SK-N-SH treated with all-trans-retinoic acid at 6 μM for 48 hours (cell line): ENCODE data around the gene CPN1.

Experiments
- ATAC-seq: fragments of 200-7000 bp; cut with Tn5 transposase; 3 replicates; pipeline ENCODE4 v1.9.1; 2020; ENCODE audit warnings: mild to moderate bottlenecking, moderate library complexity
- BACH2 ChIP-seq: fragments of 250-450 bp; sonication (Bioruptor Pico); IDR thresholded peaks from 2 replicates; pipeline ENCODE4 v1.9.0; 2021; ENCODE audit warnings: mild to moderate bottlenecking, borderline replicate concordance
- ESRRG ChIP-seq: fragments of 250-450 bp; sonication (Bioruptor Pico); IDR thresholded peaks from 2 replicates; pipeline ENCODE4 v1.6.1; 2021; ENCODE audit warnings: mild to moderate bottlenecking
- GLIS3 ChIP-seq: fragments of 250-450 bp; sonication (Bioruptor Pico); IDR thresholded peaks from 2 replicates; pipeline ENCODE4 v1.5.0; 2020; ENCODE audit warnings: mild to moderate bottlenecking, moderate library complexity
- ISL1 ChIP-seq: fragments of 250-450 bp; sonication (Bioruptor Pico); IDR thresholded peaks from 2 replicates; pipeline ENCODE4 v2.1.2; 2022; ENCODE audit warnings: mild to moderate bottlenecking, moderate library complexity
- OSR1 ChIP-seq: fragments of 250-450 bp; sonication (Bioruptor Pico); IDR thresholded peaks from 2 replicates; pipeline ENCODE4 v1.8.0; 2022; ENCODE audit warnings: moderate library complexity, mild to moderate bottlenecking, inconsistent platforms
- PPARA ChIP-seq: fragments of 250-450 bp; sonication (Bioruptor Pico); IDR thresholded peaks from 2 replicates; pipeline ENCODE4 v1.5.0; 2020; ENCODE audit warnings: mild to moderate bottlenecking, borderline replicate concordance
- RARB ChIP-seq: fragments of 250-450 bp; sonication (Bioruptor Pico); IDR thresholded peaks from 2 replicates; pipeline ENCODE4 v1.8.0; 2021; ENCODE audit warnings: mild to moderate bottlenecking, moderate library complexity
- SNAI2 ChIP-seq: fragments of 250-450 bp; sonication (Bioruptor Pico); IDR thresholded peaks from 2 replicates; pipeline ENCODE4 v1.5.0; 2020; ENCODE audit warnings: mild to moderate bottlenecking, moderate library complexity
- TCF4 ChIP-seq: fragments of 250-450 bp; sonication (Bioruptor Pico); IDR thresholded peaks from 2 replicates; pipeline ENCODE4 v1.8.0; 2021; ENCODE audit warnings: mild to moderate bottlenecking, moderate library complexity, borderline replicate concordance
- TOX ChIP-seq: fragments of 250-450 bp; sonication (Bioruptor Pico); IDR thresholded peaks from 2 replicates; pipeline ENCODE4 v1.8.0; 2021; ENCODE audit warnings: mild to moderate bottlenecking, moderate library complexity, borderline replicate concordance
- ZFP3 ChIP-seq: fragments of 250-450 bp; sonication (Bioruptor Pico); IDR thresholded peaks from 2 replicates; pipeline ENCODE4 v1.5.0; 2020; ENCODE audit warnings: mild to moderate bottlenecking, moderate library complexity
- ZFP30 ChIP-seq: fragments of 450-650 bp; formaldehyde crosslinking; IDR thresholded peaks from 2 replicates; pipeline ENCODE4 v1.5.0; 2022; ENCODE audit warnings: mild to moderate bottlenecking, moderate library complexity
- ZNF565 ChIP-seq: fragments of 450-650 bp; formaldehyde crosslinking; conservative IDR thresholded peaks from 2 replicates; pipeline ENCODE4 v1.5.0; 2020; ENCODE audit warnings: low read depth, mild to moderate bottlenecking, moderate library complexity
- ZNF70 ChIP-seq: fragments of 450-650 bp; formaldehyde crosslinking; IDR thresholded peaks from 2 replicates; pipeline ENCODE4 v1.5.0; 2020; ENCODE audit warnings: mild to moderate bottlenecking, moderate library complexity
- ZNF8 ChIP-seq: fragments of 450-650 bp; formaldehyde crosslinking; IDR thresholded peaks from 2 replicates; pipeline ENCODE4 v1.5.0; 2020; ENCODE audit warnings: mild to moderate bottlenecking, moderate library complexity
- TF ChIP-seq, protein P1 (sequence below): fragments of 250-450 bp; sonication (Bioruptor Pico); IDR thresholded peaks from 2 replicates; pipeline ENCODE4 v1.5.0; 2020; ENCODE audit warnings: mild to moderate bottlenecking, moderate library complexity
- TF ChIP-seq, protein P2 (sequence below): fragments of 250-450 bp; sonication (Bioruptor Pico); IDR thresholded peaks from 2 replicates; pipeline ENCODE4 v1.5.1; 2020; ENCODE audit warnings: low read depth, mild to moderate bottlenecking, moderate library complexity
- TF ChIP-seq, protein P3 (sequence below): fragments of 250-450 bp; sonication (Bioruptor Pico); IDR thresholded peaks from 2 replicates; pipeline ENCODE4 v1.8.0; 2021; ENCODE audit warnings: low read depth, mild to moderate bottlenecking, moderate library complexity, borderline replicate concordance
- TF ChIP-seq, protein P4 (sequence below): fragments of 250-450 bp; sonication (Bioruptor Pico); IDR thresholded peaks from 2 replicates; pipeline ENCODE4 v1.5.1; 2021; ENCODE audit warnings: mild to moderate bottlenecking, moderate library complexity

Gene CPN1

DNA sequence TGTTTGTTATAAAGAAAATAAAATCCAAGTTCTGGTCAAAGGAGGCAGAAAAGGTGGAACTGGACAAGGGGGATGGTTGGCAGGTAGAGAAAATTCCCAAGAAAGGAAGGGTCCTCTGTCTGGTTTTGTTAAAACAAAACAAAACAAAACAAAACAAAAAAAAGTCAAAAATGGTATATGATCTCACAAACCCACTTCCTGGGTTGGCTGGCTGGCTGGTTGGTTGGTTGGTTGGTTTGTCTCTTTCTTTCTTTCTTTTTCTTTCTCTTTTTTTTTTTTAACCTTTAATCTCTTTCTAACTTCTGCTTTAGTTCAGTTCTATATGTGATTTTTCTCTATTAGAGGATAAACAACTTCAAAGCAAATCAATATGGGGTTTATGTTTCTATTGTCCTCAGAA, 41.1 kb upstream of the CPN1 start:
- no peak for ATAC-seq
- TF ChIP-seq ISL1 (no peak), TCF4 (CRISPR knock-in tag) (no peak), ZFP3 (no peak), ZNF565 (CRISPR knock-in tag) (no peak), GLIS3 (CRISPR knock-in tag) (no peak)
- TF ChIP-seq, protein P1, sequence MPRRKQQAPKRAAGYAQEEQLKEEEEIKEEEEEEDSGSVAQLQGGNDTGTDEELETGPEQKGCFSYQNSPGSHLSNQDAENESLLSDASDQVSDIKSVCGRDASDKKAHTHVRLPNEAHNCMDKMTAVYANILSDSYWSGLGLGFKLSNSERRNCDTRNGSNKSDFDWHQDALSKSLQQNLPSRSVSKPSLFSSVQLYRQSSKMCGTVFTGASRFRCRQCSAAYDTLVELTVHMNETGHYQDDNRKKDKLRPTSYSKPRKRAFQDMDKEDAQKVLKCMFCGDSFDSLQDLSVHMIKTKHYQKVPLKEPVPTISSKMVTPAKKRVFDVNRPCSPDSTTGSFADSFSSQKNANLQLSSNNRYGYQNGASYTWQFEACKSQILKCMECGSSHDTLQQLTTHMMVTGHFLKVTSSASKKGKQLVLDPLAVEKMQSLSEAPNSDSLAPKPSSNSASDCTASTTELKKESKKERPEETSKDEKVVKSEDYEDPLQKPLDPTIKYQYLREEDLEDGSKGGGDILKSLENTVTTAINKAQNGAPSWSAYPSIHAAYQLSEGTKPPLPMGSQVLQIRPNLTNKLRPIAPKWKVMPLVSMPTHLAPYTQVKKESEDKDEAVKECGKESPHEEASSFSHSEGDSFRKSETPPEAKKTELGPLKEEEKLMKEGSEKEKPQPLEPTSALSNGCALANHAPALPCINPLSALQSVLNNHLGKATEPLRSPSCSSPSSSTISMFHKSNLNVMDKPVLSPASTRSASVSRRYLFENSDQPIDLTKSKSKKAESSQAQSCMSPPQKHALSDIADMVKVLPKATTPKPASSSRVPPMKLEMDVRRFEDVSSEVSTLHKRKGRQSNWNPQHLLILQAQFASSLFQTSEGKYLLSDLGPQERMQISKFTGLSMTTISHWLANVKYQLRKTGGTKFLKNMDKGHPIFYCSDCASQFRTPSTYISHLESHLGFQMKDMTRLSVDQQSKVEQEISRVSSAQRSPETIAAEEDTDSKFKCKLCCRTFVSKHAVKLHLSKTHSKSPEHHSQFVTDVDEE (CRISPR knock-in tag) = no peak

DNA sequence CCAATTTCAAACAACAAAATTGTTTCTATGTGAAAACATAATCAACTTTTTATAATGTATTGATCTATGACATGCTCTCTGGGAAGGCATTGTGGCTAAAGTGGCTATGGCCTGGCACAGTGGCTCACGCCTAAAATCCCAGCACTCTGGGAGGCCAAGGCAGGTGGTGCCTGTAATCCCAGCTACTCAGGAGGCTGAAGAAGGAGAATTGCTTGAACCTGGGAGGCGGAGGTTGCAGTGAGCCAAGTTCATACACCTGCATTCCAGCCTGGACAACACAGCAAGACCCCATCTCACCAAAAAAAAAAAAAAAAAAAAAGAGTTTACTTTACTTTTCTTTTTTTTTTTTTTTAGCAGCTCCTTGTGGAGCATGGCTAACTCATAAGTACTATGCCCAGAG, 38.9 kb upstream of the CPN1 start:
- no peak for TF ChIP-seq ZFP3
- TF ChIP-seq, protein P2, sequence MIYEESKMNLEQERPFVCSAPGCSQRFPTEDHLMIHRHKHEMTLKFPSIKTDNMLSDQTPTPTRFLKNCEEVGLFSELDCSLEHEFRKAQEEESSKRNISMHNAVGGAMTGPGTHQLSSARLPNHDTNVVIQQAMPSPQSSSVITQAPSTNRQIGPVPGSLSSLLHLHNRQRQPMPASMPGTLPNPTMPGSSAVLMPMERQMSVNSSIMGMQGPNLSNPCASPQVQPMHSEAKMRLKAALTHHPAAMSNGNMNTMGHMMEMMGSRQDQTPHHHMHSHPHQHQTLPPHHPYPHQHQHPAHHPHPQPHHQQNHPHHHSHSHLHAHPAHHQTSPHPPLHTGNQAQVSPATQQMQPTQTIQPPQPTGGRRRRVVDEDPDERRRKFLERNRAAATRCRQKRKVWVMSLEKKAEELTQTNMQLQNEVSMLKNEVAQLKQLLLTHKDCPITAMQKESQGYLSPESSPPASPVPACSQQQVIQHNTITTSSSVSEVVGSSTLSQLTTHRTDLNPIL (CRISPR knock-in tag) = no peak
- no peak for ATAC-seq

DNA sequence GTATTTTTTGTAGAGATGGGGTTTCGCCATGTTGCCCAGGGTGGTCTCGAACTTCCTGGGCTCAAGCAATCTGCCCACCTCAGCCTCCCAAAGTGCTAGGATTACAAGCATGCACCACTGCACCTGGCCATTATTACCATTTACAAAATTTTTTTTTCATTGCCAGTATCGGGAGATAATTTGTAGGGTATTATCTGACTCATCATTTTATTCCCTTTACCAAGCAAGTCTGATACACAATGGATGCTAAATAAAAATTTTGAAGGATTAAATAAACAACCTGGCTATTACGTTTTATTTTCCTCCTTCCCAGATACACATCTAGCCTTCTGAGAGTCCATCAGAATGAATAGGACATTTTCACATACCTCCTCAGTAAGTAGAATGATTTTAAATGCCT, 38.1 kb upstream of the CPN1 start:
- TF ChIP-seq, protein P3, sequence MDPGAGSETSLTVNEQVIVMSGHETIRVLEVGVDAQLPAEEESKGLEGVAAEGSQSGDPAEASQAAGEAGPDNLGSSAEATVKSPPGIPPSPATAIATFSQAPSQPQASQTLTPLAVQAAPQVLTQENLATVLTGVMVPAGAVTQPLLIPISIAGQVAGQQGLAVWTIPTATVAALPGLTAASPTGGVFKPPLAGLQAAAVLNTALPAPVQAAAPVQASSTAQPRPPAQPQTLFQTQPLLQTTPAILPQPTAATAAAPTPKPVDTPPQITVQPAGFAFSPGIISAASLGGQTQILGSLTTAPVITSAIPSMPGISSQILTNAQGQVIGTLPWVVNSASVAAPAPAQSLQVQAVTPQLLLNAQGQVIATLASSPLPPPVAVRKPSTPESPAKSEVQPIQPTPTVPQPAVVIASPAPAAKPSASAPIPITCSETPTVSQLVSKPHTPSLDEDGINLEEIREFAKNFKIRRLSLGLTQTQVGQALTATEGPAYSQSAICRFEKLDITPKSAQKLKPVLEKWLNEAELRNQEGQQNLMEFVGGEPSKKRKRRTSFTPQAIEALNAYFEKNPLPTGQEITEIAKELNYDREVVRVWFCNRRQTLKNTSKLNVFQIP (CRISPR knock-in tag) = no peak
- TF ChIP-seq BACH2 (CRISPR knock-in tag) (no peak), RARB (CRISPR knock-in tag) (no peak), ZFP3 (no peak), ZNF8 (CRISPR knock-in tag) (no peak), PPARA (CRISPR knock-in tag) (no peak), ZNF565 (CRISPR knock-in tag) (no peak), ISL1 (no peak), ZFP30 (CRISPR knock-in tag) (no peak), ZNF70 (CRISPR knock-in tag) (no peak)
- TF ChIP-seq, protein P1 (CRISPR knock-in tag) = no peak
- no peak for ATAC-seq

DNA sequence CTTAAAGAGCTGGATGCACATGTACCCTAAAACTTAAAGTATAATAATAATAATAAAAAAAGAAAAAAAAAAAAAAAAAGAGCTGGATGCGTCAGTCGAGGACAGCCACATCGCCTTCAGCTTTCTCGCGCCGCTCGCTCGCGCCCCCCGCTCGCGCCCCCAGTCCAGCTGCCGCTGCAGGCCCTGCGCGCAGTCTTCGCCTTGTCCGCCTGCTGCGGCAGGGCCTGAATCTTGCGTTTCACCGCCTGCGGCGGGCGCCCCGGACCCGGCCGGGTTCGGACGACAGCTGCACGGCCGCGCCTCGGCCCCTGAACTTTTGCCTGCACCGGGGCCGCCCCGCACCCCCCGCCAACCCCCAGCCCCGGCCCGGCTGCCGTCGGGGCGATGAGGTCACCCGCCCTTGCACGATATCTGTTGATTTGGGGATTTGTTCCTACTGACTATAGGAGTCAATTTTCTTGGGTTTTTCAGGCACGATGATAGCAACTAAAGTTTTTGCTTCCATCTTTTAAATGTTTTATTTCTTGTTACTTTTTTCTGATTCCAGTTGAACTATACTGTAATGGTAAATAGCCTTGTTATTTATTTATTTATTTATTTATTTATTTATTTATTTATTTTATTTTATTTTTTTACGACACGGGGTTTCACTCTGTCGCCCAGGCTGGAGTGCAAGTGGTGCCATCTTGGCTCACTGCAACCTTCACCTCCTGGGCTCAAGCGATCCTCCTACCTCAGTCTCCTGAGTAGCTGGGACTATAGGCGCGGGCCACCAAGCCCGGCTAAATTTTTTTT, 33.5 kb upstream of the CPN1 start:
- no peak for ATAC-seq
- no peak for TF ChIP-seq ZFP3
- TF ChIP-seq OSR1 (CRISPR knock-in tag) = no peak
- no peak for TF ChIP-seq ZNF70 (CRISPR knock-in tag)
- TF ChIP-seq PPARA (CRISPR knock-in tag) = no peak
- no peak for TF ChIP-seq GLIS3 (CRISPR knock-in tag)
- no peak for TF ChIP-seq TOX (CRISPR knock-in tag)
- TF ChIP-seq, protein P2 (CRISPR knock-in tag) = no peak
- TF ChIP-seq SNAI2 = no peak
- no peak for TF ChIP-seq ZNF8 (CRISPR knock-in tag)
- no peak for TF ChIP-seq ESRRG (CRISPR knock-in tag)
- TF ChIP-seq, protein P4, sequence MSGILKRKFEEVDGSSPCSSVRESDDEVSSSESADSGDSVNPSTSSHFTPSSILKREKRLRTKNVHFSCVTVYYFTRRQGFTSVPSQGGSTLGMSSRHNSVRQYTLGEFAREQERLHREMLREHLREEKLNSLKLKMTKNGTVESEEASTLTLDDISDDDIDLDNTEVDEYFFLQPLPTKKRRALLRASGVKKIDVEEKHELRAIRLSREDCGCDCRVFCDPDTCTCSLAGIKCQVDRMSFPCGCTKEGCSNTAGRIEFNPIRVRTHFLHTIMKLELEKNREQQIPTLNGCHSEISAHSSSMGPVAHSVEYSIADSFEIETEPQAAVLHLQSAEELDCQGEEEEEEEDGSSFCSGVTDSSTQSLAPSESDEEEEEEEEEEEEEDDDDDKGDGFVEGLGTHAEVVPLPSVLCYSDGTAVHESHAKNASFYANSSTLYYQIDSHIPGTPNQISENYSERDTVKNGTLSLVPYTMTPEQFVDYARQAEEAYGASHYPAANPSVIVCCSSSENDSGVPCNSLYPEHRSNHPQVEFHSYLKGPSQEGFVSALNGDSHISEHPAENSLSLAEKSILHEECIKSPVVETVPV (CRISPR knock-in tag) = no peak
